GM23338 (cell line): ENCODE results near the gene RNLS. TPM values are rescaled to one million over a fixed set of nuclear protein-coding genes. Genes with fewer than 3 reads are reported as not detected.
A peak's percentile ranks its signal among the peaks of the same experiment; 100 is the strongest.

Source experiments
- ATAC-seq: fragments of 200-7000 bp; cut with Tn5 transposase; 3 replicates; pipeline ENCODE4 v1.9.1; 2020
- DNase-seq: peaks from one replicate; pipeline ENCODE4 v3.0.0-alpha.2; 2015; ENCODE audit warnings: low spot score
- H2AFZ ChIP-seq: fragments of 200-600 bp; sonication (generic); 2 replicates; pipeline ENCODE4 v1.8.0; 2016; ENCODE audit warnings: antibody characterized with exemption, mild to moderate bottlenecking, moderate library complexity
- H3F3A ChIP-seq: fragments of 200-600 bp; sonication (generic); replicated peaks from 2 replicates; pipeline ENCODE4 v1.8.0; 2017; ENCODE audit warnings: antibody characterized with exemption, mixed run types, low read depth
- H3K27ac ChIP-seq: fragments of 200-600 bp; sonication (generic); 2 replicates; pipeline ENCODE4 v1.6.1; 2016; ENCODE audit warnings: low read depth
- H3K27me3 ChIP-seq: fragments of 200-600 bp; sonication (generic); 2 replicates; pipeline ENCODE4 v1.8.0; 2016; ENCODE audit warnings: mild to moderate bottlenecking, mixed run types, moderate library complexity; ENCODE audit not compliant: insufficient read depth
- H3K36me3 ChIP-seq: fragments of 200-600 bp; sonication (generic); 2 replicates; pipeline ENCODE4 v1.8.0; 2016; ENCODE audit warnings: mild to moderate bottlenecking; ENCODE audit not compliant: insufficient read depth
- H3K4me1 ChIP-seq: fragments of 200-600 bp; sonication (generic); 2 replicates; pipeline ENCODE4 v1.8.0; 2016; ENCODE audit warnings: mild to moderate bottlenecking, moderate library complexity; ENCODE audit not compliant: insufficient read depth
- H3K4me2 ChIP-seq: fragments of 200-600 bp; sonication (generic); 2 replicates; pipeline ENCODE4 v1.7.1; 2017; ENCODE audit warnings: mixed run types
- H3K4me3 ChIP-seq: fragments of 200-600 bp; sonication (generic); 2 replicates; pipeline ENCODE4 v1.6.1; 2016; ENCODE audit warnings: mixed run types
- H3K79me2 ChIP-seq: fragments of 200-600 bp; sonication (generic); replicated peaks from 2 replicates; pipeline ENCODE4 v1.8.0; 2017; ENCODE audit warnings: mild to moderate bottlenecking; ENCODE audit not compliant: insufficient read depth
- H3K9me2 ChIP-seq: fragments of 200-600 bp; sonication (generic); 2 replicates; pipeline ENCODE4 v1.8.0; 2017; ENCODE audit not compliant: insufficient read depth
- H4K20me1 ChIP-seq: fragments of 200-600 bp; sonication (generic); replicated peaks from 2 replicates; pipeline ENCODE4 v1.8.0; 2017; ENCODE audit warnings: mild to moderate bottlenecking; ENCODE audit not compliant: insufficient read depth
- H3K27ac Mint-ChIP-seq: 2 replicates; pipeline ENCODE4 v1.8.0; 2020; ENCODE audit warnings: inconsistent platforms, mild to moderate bottlenecking, moderate library complexity, mixed read lengths
- H3K27me3 Mint-ChIP-seq: 3 replicates; pipeline ENCODE4 v1.8.0; 2022; ENCODE audit warnings: low read depth, mild to moderate bottlenecking, moderate library complexity, mixed read lengths, inconsistent platforms; ENCODE audit not compliant: insufficient read depth, poor library complexity
- H3K36me3 Mint-ChIP-seq: 3 replicates; pipeline ENCODE4 v1.8.0; 2021; ENCODE audit warnings: low read depth, mild to moderate bottlenecking, inconsistent platforms, moderate library complexity, mixed read lengths
- H3K4me1 Mint-ChIP-seq: 3 replicates; pipeline ENCODE4 v1.8.0; 2020; ENCODE audit warnings: mild to moderate bottlenecking, inconsistent platforms, mixed read lengths
- H3K4me3 Mint-ChIP-seq: 3 replicates; pipeline ENCODE4 v1.8.0; 2021; ENCODE audit warnings: moderate library complexity, mild to moderate bottlenecking, inconsistent platforms, mixed read lengths
- H3K9me3 Mint-ChIP-seq: 3 replicates; pipeline ENCODE4 v1.8.0; 2020; ENCODE audit warnings: moderate library complexity, mild to moderate bottlenecking, inconsistent platforms, mixed read lengths
- CREB1 ChIP-seq: fragments of 250-450 bp; sonication (Bioruptor Pico); IDR thresholded peaks from 2 replicates; pipeline ENCODE4 v1.5.0; 2020; ENCODE audit warnings: low read depth, mild to moderate bottlenecking, moderate library complexity
- CTCF ChIP-seq, 2 experiments: fragments of 200-600 bp in 1 of 2; sonication (generic) in 1 of 2; conservative IDR thresholded peaks; 2 replicates each; pipeline versions ENCODE4 v1.5.1 to v1.6.1; 2016 to 2017; ENCODE audit warnings: antibody characterized with exemption in 2 of 2, low read depth in 2 of 2, mild to moderate bottlenecking in 2 of 2, moderate library complexity in 1 of 2
- ETS1 ChIP-seq: IDR thresholded peaks from 2 replicates; pipeline ENCODE4 v1.6.1; 2016; ENCODE audit warnings: antibody characterized with exemption
- EZH2 ChIP-seq: fragments of 200-600 bp; sonication (generic); IDR thresholded peaks from one replicate; pipeline ENCODE4 v1.8.0; 2017; ENCODE audit warnings: antibody characterized with exemption, mild to moderate bottlenecking, low read depth; ENCODE audit not compliant: unreplicated experiment
- EZH2phosphoT487 ChIP-seq: fragments of 200-600 bp; sonication (generic); IDR thresholded peaks from one replicate; pipeline ENCODE4 v1.8.1; 2018; ENCODE audit warnings: antibody characterized with exemption; ENCODE audit not compliant: unreplicated experiment
- JUNB ChIP-seq: IDR thresholded peaks from one replicate; pipeline ENCODE4 v1.6.1; 2016; ENCODE audit warnings: antibody characterized with exemption; ENCODE audit not compliant: unreplicated experiment
- NANOG ChIP-seq: IDR thresholded peaks from 2 replicates; pipeline ENCODE4 v1.6.1; 2016; ENCODE audit warnings: antibody characterized with exemption, borderline replicate concordance
- POLR2AphosphoS5 ChIP-seq: IDR thresholded peaks from 2 replicates; pipeline ENCODE4 v1.6.1; 2016; ENCODE audit warnings: antibody characterized with exemption, low read depth
- REST ChIP-seq: IDR thresholded peaks from one replicate; pipeline ENCODE4 v1.6.1; 2018; ENCODE audit warnings: antibody characterized with exemption; ENCODE audit not compliant: unreplicated experiment
- STAT1 ChIP-seq: IDR thresholded peaks from one replicate; pipeline ENCODE4 v1.6.1; 2016; ENCODE audit warnings: antibody characterized with exemption; ENCODE audit not compliant: unreplicated experiment
- ZNF114 ChIP-seq: fragments of 250-450 bp; sonication (Bioruptor Pico); IDR thresholded peaks from 2 replicates; pipeline ENCODE4 v1.5.0; 2020; ENCODE audit warnings: mild to moderate bottlenecking, moderate library complexity
- polyA plus RNA-seq: library from polyadenylated mRNA; unstranded; fragments of >200 nt; fragmentation: Nextera tagmentation; extraction: Ambion mirVana; gene quantifications from 2 replicates; pipeline ENCODE4 v1.2.1, GENCODE V29; 2016
- total RNA-seq: library from RNA; depleted of rRNA; stranded (reverse); fragments of >200 nt; shearing (Covaris generic); gene quantifications from 2 replicates; pipeline ENCODE4 v1.2.3, GENCODE V29; 2014

RNLS gene
- total and polyA plus RNA-seq, 2 experiments from 2014 or later, result 8.8 to 15.2 TPM

GRCh38 chr10:88347597-88348304 lies 235.4 kb downstream of the RNLS start:
- Mint-ChIP-seq H3K36me3 (peaks cover 9% of the 10 kb centered on the region; the same call in 1 of the 3 replicates), H3K4me3 (peak overlapping the region; percentile 43)

DNA sequence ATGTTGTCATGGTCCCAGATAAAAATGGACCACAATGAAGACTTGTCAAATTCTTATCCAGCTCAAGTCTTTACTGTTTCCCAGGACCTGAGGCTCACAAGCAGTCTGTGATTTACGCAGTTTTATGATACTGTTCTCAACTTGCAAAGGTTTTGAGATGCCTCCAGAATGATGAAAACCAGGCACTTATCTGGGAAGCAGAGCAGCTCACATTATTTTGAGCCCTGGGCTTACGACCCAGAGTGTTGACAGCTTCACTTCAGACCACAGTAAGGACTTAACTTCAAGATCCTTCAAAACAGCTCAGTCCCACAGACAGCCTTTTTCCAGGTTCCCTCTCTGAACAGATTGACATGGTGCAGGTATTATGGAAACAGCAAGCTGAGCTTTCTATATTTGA lies 236.1 kb downstream of the RNLS start:
- H3K36me3 Mint-ChIP-seq, result peaks cover 9% of the 10 kb centered on the region; the same call in 1 of the 3 replicates
- Histone ChIP-seq H3F3A (no peaks in the 10 kb centered on the region), H3K9me2 (0 out of 2 replicates have a peak, but pooled peaks cover 4% of the 10 kb centered on the region), H3K27ac (no peak overlapping the region), H3K27me3 (no peaks in the 10 kb centered on the region), H3K4me1 (peaks cover 39% of the 10 kb centered on the region), H3K4me3 (no peak overlapping the region; the same call in 1 of the 2 replicates), H3K4me2 (peak overlapping the region; percentile 53), H3K79me2 (no peaks in the 10 kb centered on the region), H2AFZ (no peak overlapping the region), H3K36me3 (no peaks in the 10 kb centered on the region), H4K20me1 (no peaks in the 10 kb centered on the region)
- H3K27me3 Mint-ChIP-seq, result peaks cover 2% of the 10 kb centered on the region
- H3K4me1 Mint-ChIP-seq, result peaks cover 42% of the 10 kb centered on the region
- ATAC-seq (peak; percentile 53), DNase-seq (no peak)
- H3K9me3 Mint-ChIP-seq, result peaks cover 8% of the 10 kb centered on the region; the same call in 2 of the 3 replicates
- no peak overlapping the region for H3K4me3 Mint-ChIP-seq
- peak overlapping the region; percentile 82; the same call in 1 of the 2 replicates for H3K27ac Mint-ChIP-seq
- TF ChIP-seq REST (no peak), NANOG (no peak), STAT1 (no peak)

More at GRCh38 chr10:88347597-88348304, 235.4 kb downstream of the RNLS start:
- H3K36me3 ChIP-seq, result no peaks in the 10 kb centered on the region
- no peak for TF ChIP-seq POLR2AphosphoS5
- no peak for TF ChIP-seq ETS1
- no peak for TF ChIP-seq CREB1
- TF ChIP-seq NANOG, result no peak
- TF ChIP-seq CTCF (conservative IDR thresholded peaks at IDR 0.05; ENCODE audit: low read depth in 2 of 2), result no peak
- TF ChIP-seq ZNF114 (CRISPR knock-in tag), result no peak
- no peak for TF ChIP-seq EZH2
- no peak for TF ChIP-seq EZH2phosphoT487
- TF ChIP-seq STAT1, result no peak
- no peak for TF ChIP-seq JUNB
- peak overlapping the region; percentile 82 for H3K27ac Mint-ChIP-seq
- peak overlapping the region; percentile 53 for H3K4me2 ChIP-seq
- H3K4me1 ChIP-seq, result peaks cover 39% of the 10 kb centered on the region
- H3K9me3 Mint-ChIP-seq, result peaks cover 8% of the 10 kb centered on the region; the same call in 2 of the 3 replicates
- H3K79me2 ChIP-seq, result no peaks in the 10 kb centered on the region
- H3K27me3 Mint-ChIP-seq, result peaks cover 2% of the 10 kb centered on the region
- no peaks in the 10 kb centered on the region for H3K27me3 ChIP-seq
- 0 out of 2 replicates have a peak, but pooled peaks cover 4% of the 10 kb centered on the region for H3K9me2 ChIP-seq
- peak; percentile 83 for ATAC-seq
- peak overlapping the region; percentile 15; the same call in 1 of the 2 replicates for H3K4me3 ChIP-seq
- H4K20me1 ChIP-seq, result no peaks in the 10 kb centered on the region
- peak; percentile 62 for DNase-seq
- H3K27ac ChIP-seq, result peak overlapping the region; percentile 57
- no peaks in the 10 kb centered on the region for H3F3A ChIP-seq
- no peak overlapping the region for H2AFZ ChIP-seq
- peaks cover 42% of the 10 kb centered on the region for H3K4me1 Mint-ChIP-seq
